HG03095 (cell line): ENCODE results near the gene POLR2E.
"Not testable (repeated sequence)": the region's sequence is repeated elsewhere in the genome, so short reads cannot be mapped to it uniquely, and the experiment has no call there.

Experiments used
- ATAC-seq: cut with Tn5 transposase; IDR thresholded peaks from one replicate; pipeline ENCODE4 v1.9.1; 2021; ENCODE audit warnings: moderate library complexity; ENCODE audit not compliant: unreplicated experiment

POLR2E gene

DNA sequence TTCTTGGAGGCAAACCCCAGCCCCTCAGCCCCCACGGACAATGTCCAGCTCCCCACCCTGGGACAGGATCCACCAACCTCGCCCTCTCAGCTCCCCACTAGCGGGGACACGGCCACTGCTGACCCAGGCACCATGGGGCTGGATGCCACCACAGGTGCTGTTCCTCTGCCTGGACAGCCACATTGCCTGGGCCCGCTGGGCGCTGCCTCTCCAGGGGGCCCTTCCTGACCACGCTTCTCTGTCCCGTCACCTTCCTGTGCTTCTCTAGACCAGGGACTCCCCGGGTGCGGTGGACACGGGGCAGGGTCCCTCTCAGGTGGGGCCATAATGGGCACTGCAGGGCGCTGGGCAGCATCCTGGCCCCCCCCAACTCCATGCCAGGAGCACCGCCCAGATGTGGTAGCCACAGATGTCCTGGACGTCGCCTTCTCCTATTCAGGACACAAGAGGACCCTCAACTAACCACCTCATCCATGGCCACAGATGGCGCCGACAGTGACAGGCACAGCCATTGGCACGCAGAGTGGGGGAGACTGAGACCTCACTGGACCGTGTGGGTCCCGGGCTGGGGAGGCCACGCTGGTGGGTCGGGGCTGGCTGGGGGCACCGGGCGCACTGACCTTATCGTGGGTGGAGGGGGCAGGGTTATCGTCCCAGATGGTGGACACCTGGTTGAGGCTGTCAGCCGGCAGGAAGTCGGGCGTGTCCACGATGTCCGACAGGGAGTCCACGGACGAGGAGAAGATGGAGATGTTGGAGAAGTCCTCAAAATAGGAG lies 32.0 kb upstream of the POLR2E start:
- no peak for ATAC-seq

DNA sequence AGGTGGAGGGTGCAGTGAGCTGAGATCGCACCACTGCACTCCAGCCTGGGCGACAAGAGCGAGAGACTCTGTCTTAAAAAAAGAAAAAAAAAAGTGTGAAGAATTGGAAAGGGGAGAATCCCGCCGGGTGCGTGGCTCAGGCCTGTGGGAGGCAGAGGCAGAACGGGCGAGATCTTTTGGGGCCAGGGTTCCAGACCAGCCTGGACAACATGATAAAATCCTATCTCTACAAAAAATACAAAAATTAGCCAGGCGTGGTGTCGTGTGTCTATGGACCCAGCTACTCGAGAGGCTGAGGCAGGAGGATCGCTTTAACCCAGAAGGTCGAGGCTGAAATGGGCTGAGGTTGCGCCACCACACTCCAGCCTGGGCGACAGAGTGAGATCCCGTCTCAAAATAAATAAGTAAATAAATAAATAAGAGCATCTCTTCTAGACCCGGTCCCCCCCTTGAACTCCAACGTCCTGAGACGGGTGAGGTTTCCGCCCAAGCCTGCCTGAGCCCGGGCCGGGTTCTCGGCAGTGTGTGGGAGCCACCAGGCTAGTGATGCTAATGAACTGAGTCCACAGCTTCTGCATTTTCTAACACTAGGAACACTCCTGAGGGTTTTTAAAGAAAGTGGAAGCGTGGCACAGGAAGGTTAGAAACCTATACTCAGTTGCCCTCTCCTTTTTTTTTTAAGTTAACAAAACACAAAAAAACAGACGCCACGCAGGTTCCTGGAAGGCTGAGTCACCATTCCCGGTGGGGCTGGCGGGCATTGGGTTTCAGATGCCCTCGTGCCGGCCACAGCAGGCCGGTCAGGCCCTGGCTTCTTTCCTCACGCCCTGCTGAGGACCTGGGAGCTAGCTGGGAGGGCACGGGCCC lies 30.7 kb upstream of the POLR2E start:
- ATAC-seq, result no peak

DNA sequence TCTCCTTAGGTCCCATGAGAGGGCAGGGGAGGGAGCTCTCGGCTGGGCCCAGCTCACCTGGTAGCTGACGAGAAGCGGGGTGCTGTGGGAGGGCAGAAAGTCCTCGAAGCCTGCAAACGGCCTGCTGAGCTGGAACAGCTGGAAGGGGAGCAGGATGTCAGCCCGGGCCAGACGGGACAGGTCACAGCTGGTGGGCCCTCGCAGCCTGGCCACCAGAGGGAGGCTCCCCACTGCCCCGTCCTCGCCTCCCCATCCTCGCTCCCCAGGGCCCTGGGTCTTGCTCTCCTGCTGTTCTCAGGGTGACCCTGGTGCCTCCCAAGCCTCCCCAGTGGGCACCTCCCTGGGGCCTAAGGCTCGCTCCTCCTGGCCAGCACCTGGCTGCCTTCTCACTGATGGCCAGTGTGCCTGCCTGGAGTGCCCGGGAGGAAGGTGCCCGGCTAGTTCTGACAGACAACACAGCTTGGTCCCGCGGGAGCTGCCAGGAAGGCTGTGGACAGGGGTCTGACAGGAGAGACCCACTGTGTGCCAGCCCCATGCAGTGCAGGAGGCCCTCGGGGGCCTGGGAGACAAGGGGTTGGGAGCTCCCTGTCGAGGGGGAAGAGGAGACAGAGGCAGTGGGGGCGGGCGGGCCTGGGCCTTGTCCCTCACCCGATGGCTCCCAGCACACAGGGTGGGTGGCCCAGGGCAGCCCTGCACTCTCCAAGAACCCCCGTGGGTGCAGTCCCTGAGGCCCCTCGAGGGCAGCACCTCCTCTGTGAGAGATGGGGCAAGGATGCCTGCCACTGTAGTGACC lies 28.9 kb upstream of the POLR2E start:
- no peak for ATAC-seq

DNA sequence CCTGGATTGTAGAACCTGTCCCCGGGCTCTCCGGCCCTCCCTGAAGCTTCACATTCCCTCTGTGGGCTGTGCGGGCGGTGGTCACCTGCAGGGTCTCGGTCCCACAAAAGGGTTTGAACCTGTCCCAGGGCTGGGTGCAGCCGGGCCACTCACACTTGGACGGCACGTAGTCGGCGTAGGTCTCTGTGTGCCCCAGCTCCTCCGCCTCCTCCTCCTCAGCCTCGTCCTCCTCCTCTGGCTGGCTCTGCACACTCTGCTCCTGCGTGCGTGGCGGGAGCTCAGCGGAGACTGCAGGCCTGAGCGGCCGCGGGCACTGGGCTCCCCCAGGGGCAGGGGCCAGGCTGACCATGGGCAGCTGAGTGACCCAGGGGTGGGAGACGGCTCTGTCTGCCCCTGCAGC lies 28.2 kb upstream of the POLR2E start:
- ATAC-seq, result no peak

DNA sequence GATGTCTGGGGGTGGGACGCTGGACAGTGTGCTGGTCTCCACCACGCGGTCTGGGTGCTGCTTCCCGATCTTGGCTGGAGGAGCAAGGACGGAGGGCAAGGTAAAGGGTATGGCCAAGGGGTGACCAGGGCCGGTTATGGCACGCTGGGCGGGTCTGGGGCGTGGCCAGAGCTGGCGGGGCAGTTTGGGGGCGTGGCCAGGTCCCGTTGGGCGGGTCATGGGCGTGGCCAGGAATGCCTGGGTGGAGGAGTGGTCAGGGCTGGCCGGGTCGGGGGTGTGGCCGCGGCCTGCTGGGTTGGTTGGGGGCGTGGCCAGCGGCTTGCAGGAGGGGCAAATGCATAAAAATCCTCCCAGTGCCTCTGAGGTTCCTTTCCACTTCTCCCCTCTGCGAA lies 27.8 kb upstream of the POLR2E start:
- no peak for ATAC-seq

DNA sequence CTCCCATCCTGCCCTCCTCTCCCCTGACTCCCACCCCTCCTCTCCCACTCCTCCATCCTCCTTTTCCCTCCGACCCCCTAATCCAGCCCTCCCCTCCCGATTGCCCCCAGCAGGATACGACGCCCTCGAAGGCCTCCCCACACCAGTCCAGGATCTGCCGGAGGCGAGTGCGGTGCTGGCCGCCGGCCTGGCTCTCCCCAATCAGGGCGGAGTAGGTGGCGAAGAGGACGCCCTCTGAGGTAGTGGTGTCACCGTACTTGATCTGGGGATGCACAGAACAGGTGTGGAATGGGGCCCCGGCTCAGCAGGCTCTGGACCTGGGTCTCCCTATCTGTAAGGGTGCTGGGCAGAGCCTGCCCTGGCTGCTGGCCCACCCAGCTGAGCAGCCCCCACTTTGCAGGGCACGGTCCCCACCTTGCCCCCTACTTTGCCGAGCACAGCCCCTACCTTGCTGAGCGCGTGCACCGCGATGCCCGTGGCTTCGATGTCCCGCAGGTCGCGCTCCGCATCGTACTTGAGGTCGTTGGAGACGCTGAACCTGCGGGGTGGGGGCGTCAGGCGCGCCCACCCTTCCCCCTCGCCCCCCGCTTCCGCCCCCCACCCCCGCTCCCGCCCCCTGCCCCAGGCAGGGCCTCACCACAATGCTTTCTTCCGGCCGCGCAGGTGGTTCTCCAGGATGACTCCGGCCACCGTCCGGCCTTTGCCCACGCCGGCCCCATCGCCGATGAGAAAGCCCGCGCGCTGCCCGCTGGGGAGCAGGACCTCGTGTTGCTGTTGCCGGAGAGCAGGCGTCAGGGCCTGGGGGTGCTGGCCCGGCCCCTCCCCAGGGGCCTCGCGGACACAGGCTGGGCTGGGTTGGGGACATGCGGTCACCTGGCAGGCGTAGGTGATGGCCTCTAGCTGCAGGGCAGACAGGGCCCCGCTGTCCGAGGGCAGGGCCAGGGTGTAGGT lies 27.1 kb upstream of the POLR2E start:
- ATAC-seq, result no peak

DNA sequence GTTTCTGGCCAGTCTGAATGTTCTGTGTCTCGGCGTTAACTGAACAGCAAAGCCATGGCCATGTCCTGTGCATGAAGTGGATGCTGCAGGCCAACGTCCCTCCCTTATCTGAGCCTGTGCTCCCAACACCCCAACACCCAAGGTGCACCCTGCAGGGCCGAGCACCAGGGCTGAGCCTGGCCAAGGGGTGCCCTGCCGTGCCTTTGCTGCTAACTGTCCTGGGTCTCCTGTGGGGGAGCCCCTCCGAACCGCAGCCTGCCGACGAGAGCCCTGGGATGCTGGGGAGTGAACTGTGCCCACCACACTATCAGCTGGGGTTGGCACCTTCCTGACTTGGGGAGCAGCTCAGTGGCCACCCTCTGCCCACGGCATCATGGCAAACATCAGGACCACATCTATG lies 26.2 kb upstream of the POLR2E start:
- no peak for ATAC-seq

DNA sequence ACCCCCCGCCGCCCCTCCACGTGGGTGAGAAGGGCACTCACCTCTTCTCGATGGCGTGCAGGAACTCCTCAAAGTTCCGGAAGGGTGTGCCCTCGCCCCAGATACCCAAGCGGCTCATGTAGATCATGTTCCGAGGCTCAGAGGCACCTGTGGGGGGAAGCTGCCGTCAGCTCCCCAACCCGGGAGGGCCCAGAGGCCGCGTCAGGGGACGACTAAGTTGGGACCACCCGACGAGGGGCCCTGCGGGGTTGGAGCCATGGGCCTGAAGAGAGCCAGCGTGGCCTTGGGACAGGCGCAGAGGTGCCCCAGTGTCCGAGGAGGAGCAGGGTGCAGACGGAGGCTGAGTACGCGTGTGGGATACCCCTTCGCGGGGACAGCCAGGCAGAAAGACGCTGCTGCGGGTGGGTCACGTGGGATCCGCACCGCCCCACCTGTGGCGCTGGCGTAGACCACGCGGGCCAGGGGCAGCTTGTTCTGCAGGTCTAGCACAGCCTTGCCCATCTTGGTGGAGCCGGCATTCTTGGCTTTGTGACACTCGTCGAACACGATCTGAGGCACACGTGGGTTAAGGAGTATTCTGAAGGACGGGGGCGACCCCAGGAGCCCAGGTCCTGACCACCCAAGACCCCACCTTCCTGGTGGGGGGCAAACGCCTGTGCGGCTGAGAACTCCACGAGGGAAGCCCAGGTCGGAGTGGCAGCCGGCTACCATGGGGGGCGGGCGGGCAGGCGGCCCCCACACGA lies 24.5 kb upstream of the POLR2E start:
- ATAC-seq, result no peak

DNA sequence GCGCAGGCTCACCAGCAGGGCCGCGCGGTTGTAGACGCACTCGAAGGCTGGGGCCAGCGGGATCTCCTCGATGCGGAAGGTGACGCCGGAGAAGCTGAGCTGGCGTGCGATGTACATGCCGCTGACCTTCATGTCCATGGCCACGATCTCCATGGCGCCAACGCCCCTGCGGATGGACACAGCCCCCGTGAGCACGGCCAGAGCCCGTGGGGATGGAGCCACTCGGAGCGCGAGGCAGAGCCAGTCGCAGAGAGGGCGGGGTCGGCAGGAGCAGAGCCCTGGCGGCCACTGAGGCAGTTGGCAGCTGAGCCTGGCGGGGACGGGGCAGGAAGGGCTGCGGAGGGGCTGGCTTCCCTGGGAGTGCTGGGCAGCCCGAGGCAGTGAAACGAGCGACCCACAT lies 23.8 kb upstream of the POLR2E start:
- no peak for ATAC-seq

DNA sequence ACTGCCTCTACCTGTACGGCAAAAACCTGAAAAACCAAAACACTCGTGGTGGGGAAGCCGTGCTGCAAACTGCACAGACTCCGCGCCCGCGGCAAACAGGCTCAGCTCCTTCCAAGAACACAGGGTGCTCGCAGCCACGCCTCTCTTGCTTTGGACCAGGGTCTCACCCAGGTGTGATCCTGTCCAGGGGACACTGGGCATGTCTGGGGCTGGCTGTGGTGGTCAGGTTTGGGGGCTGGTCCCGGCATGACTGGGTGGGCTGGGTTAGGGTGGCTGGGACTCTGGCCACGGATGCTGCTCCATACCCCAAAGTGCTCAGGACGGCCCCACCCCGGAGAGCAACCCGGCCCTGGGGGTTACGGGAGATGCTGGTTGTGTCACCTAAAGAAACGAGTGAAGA lies 22.5 kb upstream of the POLR2E start:
- no peak for ATAC-seq

DNA sequence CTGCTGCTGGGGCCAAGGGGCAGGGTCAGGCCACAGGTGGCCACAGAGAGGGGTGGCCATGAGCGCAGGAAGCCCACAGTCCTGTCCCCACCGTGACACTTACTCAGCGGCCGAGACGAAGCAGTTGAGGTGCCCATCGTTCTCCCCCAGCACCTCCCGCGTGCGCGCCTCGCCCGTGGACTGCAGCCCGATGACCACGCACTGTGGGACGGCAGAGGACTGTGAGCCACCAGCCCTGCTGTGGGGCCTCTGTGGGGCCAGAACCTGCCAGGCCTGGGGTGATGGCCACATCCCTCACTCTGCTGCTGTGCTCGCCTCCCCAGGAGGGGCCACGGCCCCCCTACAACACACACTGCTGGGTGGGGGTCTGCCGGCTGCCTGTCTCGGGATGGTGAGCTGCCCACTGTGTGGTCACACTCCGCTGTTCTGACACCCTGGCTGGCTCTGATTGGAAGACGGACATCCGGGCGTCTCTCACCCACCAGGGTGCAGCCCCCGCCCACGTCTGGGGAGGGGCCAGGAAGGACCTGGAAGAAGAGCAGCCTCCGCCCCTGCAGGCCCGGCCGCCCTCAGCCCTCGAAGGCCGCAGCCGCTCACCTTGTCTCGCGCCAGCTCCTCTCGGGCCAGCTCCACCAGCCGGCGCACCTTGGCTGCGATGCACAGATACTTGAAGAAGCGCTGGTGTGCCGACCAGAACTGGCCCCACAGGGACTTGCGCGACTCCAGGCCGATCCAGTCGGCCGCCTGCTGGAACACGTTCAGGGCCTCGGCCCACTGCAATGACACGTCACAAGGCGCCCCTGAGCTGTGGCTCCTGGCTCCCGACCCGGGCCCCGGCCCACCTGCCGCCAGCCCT lies 21.8 kb upstream of the POLR2E start:
- ATAC-seq, result no peak

DNA sequence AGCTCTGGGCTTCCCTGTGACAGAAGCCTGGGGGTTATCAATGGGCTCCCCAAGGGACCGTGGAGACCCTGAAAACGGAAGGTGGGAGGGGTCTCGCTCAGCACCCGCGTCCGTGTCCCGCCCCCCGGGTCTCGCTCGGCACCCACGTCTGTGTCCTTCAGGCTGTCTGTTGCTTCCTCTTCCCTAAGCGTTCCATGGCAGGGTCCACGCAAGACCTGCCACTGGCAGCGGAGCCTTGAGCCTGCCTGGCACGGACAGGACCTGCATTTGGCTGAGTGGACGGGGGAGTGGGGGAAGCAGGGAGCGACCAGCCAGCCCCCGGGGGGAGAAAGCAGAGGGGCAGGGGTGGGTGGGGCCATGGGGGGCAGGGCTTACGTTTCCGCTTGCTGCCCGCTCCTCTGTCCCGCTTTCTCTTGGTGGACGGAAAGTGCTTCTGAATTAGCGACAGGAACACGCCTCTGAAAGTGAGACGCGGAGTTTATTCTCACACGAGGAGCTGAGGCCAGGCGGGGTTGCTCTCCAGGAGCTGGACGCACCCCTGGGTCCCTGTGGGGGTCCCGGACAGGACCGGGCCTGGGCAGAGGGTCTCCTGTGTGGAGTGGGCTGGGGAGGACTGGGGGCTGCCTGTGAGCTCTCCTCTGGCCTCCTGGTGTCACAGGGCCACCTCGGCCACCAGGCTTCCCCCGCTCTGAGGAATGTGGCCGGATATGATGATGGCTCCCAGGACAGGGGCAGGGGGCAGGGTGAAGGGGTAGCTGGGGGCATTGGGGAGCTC lies 20.7 kb upstream of the POLR2E start:
- ATAC-seq, result no peak

DNA sequence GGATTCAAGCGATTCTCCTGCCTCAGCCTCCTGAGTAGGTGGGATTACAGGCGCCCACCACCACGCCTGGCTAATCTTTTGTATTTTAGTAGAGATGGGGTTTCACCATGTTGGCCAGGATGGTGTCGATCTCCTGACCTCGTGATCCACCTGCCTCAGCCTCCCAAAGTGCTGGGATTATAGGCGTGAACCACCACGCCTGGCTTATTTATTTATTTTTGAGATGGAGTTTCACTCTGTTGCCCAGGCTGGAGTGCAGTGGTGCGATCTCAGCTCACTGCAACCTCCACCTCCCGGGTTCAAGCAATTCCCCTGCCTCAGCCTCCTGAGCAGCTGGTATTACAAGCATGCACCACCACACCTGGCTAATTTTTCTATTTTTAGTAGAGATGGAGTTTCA lies 19.6 kb upstream of the POLR2E start:
- not testable (repeated sequence) for ATAC-seq

DNA sequence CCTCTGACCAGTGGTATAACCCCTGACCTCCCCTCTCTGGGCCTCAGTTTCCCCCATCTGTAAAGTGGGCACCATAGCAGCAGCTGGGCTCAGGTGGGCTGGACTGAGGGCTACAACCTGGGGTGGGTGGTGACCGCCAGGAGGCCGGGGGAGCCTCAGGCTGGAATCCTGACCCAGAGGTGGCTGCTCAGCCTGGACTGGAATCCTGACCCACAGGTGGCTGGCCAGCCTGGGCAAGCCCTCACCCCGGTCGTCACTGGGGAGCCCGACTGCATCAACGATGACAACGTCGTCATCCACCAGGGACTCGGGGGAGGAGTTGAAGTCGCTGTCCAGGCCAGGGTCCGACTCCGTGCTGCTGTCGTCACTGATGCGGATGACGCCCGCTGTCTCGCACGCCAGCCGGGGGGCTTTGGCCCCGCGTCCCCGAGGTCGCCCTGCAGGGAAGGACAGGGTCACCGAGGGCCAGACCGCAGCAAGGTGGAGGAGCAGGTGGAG lies 18.9 kb upstream of the POLR2E start:
- ATAC-seq, result no peak

DNA sequence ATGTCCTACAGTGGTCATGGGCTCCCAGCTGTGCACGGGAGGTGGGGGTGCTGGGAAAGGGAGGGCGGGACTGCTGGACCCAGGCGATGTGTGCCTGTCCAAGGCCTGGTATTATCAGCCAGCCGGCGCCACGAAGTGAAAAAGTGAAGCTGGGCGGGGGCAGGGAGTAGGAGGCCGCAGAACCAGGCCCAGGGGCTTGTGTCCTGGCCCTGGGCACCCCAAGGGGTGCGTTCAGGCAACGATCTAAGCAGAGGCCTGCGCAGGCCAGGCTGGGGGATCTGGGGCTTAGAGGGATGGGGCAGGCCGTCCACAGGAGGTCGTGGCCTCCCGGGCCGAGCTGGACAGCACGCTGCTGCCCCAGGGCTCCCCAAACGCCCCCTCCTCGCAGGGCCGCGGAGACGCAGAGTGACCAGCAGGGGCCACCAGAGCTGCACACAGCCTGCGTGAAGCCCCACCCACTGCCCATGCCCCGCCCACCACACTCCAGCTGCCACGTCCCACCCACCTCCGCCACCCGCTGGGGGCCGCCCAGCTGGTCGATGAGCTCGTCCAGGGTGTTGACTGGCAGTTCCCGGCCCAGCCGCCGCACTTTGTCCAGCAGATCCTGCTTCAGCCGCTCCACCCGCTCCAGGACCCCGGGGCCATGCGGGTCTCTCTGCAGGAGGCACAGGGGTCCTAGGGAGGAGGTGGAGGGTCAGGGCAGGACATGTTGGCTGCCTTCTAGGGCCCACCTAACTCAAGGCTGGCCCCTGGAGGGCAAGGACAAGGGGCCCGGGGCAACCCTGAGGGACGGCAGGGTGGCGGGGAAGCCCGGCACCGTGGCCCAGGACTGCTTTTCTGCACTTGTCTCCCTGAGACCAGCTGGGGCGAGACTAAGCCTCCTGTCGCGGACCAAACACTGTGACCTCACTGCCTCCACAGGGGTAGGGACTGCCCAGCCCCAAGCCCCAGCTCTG lies 18.1 kb upstream of the POLR2E start:
- ATAC-seq, result no peak

DNA sequence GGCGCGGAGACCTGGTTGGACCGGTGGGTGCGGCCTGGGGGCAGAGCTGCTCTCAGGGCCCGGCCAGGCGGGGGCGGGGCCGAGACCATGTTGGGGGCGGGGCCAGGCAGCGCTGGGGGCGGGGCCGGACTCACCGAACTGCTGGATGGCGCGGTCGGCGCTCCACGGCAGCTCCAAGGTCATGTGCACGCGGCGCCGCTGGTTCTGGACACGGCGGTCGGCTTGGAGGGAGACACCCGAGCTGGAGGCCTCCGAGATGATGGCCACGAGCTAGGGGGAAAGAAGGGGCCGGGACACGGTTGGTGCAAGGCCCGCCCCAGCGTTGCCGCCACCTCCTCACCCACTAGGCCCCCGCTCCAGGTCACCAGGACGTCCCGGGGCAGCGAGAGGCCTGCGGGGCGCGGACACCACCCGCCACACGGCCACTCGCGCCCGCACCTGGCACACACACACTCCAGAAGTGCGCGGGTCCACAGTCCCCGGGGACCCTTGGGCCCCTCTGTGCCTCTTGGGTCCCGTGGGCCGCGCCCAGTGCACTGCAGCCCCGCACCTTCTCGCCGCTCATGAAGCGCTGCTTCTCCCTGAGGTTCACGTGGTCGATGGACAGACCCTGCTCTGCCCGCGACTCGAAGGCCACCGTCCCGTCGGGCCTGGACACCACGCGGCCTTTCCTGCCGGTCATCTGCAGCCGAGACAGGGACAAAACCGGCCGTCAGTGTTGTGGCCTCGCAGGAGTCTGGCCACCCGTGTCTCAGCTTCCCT lies 17.3 kb upstream of the POLR2E start:
- no peak for ATAC-seq
